ENCODE results near the gene PRKACA. TPM values are rescaled to one million over a fixed set of nuclear protein-coding genes. Genes with fewer than 3 reads are reported as not detected.

Gene PRKACA
- total RNA-seq, 4 donors from 2014 or later, result 37.3 to 81.8 (median 45.6) TPM

DNA sequence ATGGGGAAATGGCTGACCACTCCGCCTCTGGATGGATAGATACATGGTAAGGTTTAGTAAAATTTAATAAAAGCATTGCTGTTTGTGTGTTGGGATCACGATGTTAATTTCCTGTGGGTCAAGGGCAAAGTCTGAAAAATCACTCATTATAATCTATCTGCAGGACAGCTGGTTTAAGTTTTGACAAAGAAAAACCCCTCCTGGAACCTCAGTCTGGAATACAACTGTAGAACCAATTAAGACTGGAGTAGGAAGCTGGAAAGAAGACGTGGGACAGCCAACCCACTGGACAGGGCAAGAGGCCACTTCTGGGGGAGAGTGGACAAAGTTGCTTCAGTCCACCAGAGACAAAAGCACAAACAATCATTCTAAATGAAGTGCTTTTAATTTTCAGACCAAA is 1.6 kb upstream of the PRKACA start:
- TF ChIP-seq, protein P1, sequence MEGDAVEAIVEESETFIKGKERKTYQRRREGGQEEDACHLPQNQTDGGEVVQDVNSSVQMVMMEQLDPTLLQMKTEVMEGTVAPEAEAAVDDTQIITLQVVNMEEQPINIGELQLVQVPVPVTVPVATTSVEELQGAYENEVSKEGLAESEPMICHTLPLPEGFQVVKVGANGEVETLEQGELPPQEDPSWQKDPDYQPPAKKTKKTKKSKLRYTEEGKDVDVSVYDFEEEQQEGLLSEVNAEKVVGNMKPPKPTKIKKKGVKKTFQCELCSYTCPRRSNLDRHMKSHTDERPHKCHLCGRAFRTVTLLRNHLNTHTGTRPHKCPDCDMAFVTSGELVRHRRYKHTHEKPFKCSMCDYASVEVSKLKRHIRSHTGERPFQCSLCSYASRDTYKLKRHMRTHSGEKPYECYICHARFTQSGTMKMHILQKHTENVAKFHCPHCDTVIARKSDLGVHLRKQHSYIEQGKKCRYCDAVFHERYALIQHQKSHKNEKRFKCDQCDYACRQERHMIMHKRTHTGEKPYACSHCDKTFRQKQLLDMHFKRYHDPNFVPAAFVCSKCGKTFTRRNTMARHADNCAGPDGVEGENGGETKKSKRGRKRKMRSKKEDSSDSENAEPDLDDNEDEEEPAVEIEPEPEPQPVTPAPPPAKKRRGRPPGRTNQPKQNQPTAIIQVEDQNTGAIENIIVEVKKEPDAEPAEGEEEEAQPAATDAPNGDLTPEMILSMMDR (IDR thresholded peaks at IDR 0.05; ENCODE audit: low read depth), result no peak

DNA sequence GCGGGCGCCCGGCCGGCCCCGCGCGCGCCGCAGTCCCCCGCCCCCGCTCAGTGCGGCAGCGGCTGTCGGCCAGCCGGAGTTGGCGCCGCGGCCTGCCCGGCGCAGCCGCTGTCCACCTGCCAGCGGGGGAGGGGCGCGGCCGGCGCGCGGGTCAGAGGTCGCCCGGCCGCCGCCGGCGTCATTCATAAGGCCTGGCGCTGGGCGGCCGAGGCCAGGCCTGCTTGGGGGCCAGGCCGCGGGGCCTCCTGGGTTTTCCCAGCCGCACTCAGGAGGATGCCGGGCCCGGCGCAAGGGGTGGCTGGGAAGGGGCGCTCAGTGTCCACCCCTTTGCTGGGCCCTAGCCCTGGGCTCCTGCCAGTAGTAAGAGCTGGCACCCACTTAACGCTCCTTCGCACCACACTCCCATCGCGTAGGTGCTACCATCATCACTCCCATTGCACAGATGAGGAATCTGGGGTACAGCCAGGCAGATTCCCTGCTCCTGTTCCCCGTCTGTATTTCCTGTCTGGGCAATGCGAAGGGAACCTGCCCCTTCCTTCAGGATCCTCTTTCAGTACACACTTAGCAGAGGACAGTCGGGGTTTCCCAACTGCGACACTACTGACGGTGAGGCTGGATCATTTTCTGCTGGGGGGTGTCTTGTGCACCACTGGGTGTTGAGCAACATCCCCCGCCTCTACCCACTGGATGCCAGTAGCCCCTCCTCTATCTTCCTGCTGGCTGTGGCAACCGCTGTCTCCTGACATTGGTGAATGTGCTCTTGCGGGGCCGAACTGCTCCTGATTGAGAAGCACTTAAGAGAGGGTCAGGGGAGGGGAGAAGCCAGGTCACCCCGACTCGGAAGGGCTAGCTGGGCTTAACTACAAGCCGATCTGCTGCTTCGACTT is 846 bp upstream of the PRKACA start:
- TF ChIP-seq, protein P1 (IDR thresholded peaks at IDR 0.05; ENCODE audit: low read depth), result no peak

DNA sequence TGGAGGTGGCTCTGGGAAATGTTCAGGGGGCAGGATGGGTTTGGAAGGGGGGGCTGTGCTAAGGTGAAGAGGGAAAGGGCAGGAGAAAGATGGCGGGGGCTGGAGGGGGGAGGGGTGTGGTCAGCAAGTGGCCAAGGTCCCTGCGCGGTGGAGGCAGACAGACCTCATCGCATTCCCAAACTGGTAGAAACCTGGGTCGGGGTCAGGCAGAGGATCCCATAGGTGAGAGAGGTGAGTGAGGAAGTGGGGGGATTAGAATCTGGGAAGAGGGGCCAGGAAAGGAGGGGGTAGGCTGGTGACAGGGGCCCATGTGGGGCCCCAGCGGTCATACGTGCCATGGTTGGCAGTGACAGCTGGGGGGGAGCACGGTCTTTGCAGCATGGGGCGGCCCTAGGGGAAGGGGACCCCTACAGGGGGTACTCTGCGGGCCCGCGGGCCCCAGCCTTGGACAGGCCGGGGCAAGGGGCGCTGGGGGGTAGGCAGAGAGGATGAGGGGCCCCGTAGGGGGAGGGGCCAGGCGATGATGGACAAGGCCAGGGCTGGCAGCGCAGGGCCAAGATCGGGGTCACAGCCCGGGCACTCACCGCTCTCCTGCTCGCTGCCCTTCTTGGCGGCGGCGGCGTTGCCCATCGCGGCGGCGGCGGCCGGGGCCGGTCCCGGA is 514 bp downstream of the PRKACA start:
- TF ChIP-seq, protein P1 (IDR thresholded peaks at IDR 0.05; ENCODE audit: low read depth), result no peak

DNA sequence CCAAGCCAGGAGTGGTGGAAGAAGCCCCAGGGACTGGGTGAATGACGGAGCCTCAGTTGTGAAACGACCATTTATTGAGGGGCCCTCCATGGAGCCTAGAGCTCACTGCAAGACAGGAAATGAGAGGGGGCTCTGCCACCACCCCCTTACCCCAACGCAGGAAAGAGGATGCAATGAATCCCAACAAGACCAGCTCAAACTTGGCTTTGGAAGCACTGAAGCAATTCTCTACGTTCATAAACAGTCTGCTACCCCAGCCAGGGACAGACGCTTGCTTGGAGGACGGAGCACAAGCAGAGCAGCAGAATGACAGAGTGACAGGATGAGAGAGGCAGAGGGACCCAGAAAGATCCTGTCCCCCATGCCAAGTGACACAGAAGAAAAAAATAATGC is 1.0 kb downstream of the PRKACA start:
- TF ChIP-seq, protein P1 (IDR thresholded peaks at IDR 0.05; ENCODE audit: low read depth), result no peak

DNA sequence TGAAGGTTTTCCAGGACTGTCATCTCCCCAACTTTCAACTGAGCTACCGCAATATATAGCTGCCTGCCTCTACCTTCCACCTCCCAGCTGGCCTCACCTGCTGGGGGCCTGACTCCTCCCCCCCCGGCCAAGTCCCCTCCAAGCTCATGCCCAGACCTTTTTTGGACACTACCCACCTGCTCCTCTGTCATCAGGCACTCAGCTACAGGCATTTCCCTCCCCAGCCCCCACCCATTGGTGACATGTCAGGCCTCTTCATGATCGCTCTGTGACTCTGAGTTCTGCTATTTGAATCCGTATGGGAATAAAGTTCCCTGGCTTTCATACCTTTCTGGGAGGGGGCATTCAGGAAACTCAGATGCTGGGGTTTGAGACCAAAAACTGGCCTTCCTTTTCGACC is 1.8 kb downstream of the PRKACA start:
- TF ChIP-seq, protein P1 (IDR thresholded peaks at IDR 0.05; ENCODE audit: low read depth), result no peak

DNA sequence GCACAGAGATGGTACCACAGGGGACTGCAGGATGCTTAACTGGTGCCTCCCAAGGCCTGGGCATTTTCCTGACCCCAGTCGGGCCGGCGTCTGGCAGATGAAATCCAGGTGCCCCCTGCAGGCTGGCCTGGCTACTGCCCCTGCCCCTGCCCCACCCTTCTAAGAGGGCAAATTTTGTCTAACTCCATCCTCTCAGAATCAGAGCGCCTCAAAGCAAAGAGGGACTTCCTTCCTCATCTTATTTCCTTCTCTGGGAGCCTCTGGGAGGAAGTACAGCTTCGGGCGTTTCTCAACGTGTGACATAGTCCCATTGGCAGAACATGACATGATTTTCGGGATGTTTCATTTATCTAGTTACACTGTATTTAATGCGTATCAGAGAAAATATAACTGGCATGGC is 2.7 kb downstream of the PRKACA start:
- TF ChIP-seq, protein P1 (IDR thresholded peaks at IDR 0.05; ENCODE audit: low read depth), result no peak

DNA sequence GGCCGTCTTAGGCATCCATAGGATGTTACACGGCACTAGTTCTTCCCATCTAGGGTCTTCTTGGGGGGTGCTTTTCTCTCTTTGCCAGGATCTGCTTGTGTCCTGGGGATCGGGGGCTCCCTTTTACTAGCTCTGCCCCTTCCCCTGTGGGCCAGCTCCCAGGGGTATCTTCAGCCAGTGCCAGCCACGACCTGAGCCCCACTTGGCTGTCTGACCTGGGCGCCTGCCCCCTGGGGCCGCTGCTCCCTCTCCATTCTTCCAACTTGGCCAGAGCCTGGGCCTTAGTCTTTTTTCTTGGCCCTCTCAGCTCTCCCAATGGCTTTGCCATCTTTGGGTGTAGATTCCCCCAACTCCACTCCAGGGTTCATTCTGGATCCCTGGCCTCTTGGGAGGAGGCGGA is 3.1 kb downstream of the PRKACA start:
- TF ChIP-seq, protein P1 (IDR thresholded peaks at IDR 0.05; ENCODE audit: low read depth), result no peak

Measured in subcutaneous adipose tissue (tissue), 4 donors.